T47D (cell line): ENCODE results near the gene OR8B12.
"Not testable (repeated sequence)": the region's sequence is repeated elsewhere in the genome, so short reads cannot be mapped to it uniquely, and the experiment has no call there.

Experiments
- DNase-seq, 2 experiments: peaks; one replicate each; pipeline versions ENCODE4 v3.0.0 to v3.0.0-alpha.2; 2011 to 2012; ENCODE audit warnings: low read depth in 1 of 2, low spot score in 1 of 2
- JUND ChIP-seq: IDR thresholded peaks from 2 replicates; pipeline ENCODE4 v1.6.1; 2012; ENCODE audit warnings: low read depth
- in situ Hi-C: cut with HindIII; loops from 2 replicates; pipeline ENCODE4 v1.10.0; 2016; ENCODE audit warnings: low sequenced_read_pairs, low pct_unique_long_range_greater_than_20kb

The OR8B12 gene

GRCh38 chr11:124551987-124552386 lies 8.5 kb upstream of the OR8B12 start:
- TF ChIP-seq JUND, result no peak
- in situ Hi-C loops, result no loop called here
- no peak for DNase-seq

- in situ Hi-C loops, result no loop called here
- TF ChIP-seq JUND, result no peak
- peak in 1 of 2 experiments; percentile 27 for DNase-seq
Measured at GRCh38 chr11:124551189-124551588, 7.7 kb upstream of the OR8B12 start.

DNA sequence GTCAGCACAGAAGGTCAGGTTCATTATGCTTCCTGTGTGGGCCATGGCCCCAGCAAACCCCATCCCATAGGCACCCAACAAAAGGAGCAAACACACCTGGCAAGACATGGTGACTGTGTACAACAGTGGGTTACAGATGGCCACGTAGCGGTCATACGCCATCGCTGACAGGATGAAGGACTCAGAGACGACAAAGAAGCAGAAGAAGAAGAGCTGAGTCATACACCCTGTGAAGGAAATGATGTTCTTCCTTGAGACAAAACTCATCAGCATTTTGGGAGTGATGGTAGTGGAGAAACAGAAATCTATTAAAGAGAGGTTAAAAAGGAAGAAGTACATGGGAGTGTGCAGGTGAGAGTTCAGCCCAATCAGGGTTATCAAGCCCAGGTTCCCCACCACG lies 309 bp downstream of the OR8B12 start:
- no peak for TF ChIP-seq JUND
- no peak for DNase-seq
- in situ Hi-C loops, result no loop called here

DNA sequence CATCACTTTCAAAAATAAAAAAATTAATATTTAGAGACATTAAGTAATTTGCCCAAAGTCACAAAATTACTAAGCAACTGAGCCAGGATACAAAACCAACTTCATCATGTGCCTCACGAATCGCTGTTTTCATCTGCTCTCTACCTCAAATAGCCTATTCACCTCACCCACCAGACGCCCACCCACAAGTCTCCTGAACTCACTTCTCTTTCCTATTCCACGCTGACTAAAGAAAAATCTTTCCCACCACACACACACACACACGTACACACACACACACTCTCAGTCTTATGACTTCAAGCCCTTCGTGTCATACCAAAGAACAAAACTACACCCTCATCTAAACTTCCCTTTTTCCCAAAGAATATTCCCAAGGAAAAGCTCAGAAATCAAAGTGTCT lies 2.2 kb downstream of the OR8B12 start:
- TF ChIP-seq JUND, result no peak
- in situ Hi-C loops, result no loop called here
- no peak for DNase-seq

GRCh38 chr11:124538019-124538418 lies 5.4 kb downstream of the OR8B12 start:
- in situ Hi-C loops, result no loop called here
- peak in 1 of 2 experiments; percentile 91 for DNase-seq
- no peak for TF ChIP-seq JUND

DNA sequence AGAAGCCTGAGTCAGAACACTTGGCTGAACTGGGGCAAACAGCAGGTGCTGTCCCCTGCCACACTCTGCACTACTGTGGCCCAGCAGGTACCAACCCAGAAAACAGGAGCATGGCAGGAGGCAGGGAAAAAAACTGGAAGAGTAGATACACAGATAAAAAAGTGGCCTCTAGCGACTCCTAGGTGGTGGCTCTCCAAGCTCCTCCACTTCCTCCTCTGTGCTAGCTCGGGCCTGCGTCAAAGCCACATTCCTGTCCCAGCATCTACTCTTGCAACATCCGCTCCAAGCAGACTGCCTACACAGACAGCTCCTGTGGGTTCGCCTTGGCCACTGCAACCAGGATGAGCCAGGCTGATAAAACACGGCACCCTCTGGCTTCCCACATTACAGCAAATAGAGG lies 6.9 kb downstream of the OR8B12 start:
- DNase-seq, result peak in 1 of 2 experiments; percentile 97
- TF ChIP-seq JUND, result no peak
- in situ Hi-C loops, result no loop called here

- no peak for TF ChIP-seq JUND
- in situ Hi-C loops, result no loop called here
Measured at GRCh38 chr11:124535552-124536232, 7.8 kb downstream of the OR8B12 start.

DNA sequence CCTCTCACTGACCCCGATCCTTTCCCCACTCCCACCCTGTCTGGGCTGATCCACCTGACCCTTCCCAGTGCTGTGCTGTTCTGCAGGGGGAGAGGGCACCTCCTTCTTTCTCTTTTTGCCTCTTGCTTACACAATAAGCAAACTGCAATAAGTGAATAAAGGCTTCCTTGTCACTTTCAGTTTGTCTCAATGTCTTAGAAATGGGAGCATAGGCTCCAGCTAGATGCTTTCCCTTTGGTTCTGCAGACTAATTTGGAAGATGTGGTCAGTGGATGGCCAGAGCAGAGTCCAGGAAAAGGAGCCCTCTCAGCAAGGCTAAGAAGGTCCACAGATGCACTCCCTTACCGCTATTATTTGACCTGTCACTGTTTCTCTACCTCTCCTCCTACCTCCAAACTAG lies 9.4 kb downstream of the OR8B12 start:
- no peak for DNase-seq
- TF ChIP-seq JUND, result no peak
- in situ Hi-C loops, result no loop called here

More at GRCh38 chr11:124535552-124536232, 7.8 kb downstream of the OR8B12 start:
- no peak for DNase-seq

- in situ Hi-C loops, result no loop called here
- no peak for TF ChIP-seq JUND
- DNase-seq, result no peak
Measured at GRCh38 chr11:124533626-124534025, 9.8 kb downstream of the OR8B12 start.

DNA sequence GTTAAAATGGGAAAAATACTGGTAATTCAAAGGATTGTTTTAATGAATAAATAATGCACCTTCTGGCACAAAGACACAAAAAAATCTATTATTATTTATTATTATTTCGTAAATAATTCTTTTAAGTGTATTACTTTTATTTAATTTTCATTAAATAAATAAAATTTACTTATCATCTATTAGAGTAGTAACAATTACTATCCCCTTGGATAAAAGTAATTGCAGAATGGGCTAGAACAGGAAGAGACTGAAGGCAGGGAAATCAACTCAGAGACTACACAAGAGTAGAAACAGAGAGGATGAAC lies 23.0 kb downstream of the OR8B12 start:
- no peak for DNase-seq
- TF ChIP-seq JUND, result no peak
- in situ Hi-C loops, result no loop called here

DNA sequence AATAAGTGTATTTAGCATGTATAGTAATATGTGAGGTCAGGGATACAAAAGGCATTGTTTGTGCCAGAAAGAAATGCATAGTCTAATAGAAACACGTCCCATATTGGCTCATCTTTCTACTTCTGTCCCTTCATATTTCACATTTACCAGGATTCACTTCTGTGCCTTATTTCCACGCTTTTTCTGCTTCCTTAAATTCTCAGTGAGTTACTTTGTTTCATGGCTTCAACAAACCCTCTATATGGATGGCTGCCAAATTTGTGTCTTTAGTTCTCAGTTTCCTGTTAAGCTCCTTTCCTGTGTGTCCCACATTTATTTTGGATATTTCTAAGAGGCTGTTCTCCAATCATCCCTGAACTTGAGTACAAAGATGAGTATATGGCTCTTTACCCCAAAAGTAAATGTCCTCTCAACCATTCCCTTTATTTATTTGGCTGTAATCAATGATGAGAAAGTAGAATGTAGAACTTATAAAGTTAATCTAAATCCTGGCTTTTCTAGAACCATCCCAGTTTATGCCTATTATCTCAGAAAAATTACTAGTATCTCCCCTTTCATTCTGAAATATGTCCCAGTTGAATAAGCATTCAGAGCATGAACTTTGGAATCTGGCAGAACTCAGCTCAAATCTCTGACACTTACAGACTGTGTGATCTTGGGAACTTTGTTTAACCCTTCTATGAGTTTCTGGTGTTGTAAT lies 23.5 kb downstream of the OR8B12 start:
- DNase-seq, result no peak
- in situ Hi-C loops, result no loop called here
- no peak for TF ChIP-seq JUND

- DNase-seq, result no peak
- TF ChIP-seq JUND, result no peak
- in situ Hi-C loops, result no loop called here
Measured at GRCh38 chr11:124518989-124519451, 24.4 kb downstream of the OR8B12 start.

GRCh38 chr11:124517314-124517713 lies 26.1 kb downstream of the OR8B12 start:
- in situ Hi-C loops, result no loop called here
- DNase-seq, result no peak
- no peak for TF ChIP-seq JUND

GRCh38 chr11:124514675-124515074 lies 28.8 kb downstream of the OR8B12 start:
- DNase-seq, in situ Hi-C loops: not testable (repeated sequence)
